ENCODE data around the gene CPLANE2. TPM values are rescaled to one million over a fixed set of nuclear protein-coding genes. Genes with fewer than 3 reads are reported as not detected.

The CPLANE2 gene
- total and polyA plus RNA-seq, 2 of the 4 experiments (the other 2 are of a cell fraction) = 3.2 to 5.8 TPM

DNA sequence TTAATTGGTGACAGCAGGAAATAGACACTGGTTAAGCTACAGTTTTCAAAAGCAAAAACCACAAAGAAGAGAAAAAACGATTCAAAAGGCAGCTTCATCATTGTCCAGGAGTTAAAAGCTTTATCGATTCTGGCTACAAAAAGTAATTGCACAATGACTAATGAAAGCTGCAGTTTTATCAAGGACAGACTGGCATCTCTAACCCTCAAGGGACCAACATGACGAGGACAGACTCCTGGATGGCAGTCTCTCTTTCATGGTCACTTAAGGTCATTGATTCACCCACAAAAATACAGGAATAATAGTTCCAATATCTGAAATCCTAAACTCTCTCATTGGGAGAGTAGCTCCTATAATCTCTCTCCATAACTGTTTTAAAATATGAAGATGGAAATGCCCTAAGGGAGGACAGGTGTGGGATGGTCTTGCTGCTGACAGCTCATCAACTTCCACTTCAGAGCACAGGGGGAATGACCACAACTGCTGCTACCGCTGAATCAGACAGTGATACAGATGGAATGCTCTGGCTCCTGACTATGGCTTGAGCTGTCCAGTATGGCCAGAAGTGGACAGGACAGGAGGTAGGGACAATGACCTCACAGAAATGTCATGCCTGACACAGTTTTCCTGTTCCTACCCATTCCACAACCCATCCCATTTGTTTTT is 17.4 kb upstream of the CPLANE2 start:
- ATAC-seq (ENCODE audit: low read depth) (peak; percentile 36), DNase-seq (peak; percentile 68)
- Histone ChIP-seq H3K27me3 (ENCODE audit: control insufficient read depth, insufficient read depth, low read length) (no peaks in the 10 kb centered on the region), H2AFZ (replicated peaks; ENCODE audit: low read length, poor library complexity) (no peak overlapping the region), H3K4me3 (ENCODE audit: insufficient read depth, low read depth, low read length) (no peak overlapping the region), H3K36me3 (ENCODE audit: control insufficient read depth, insufficient read depth, low read length) (peaks cover 26% of the 10 kb centered on the region), H3K4me2 (ENCODE audit: low read depth, low read length) (no peak overlapping the region), H4K5ac (ENCODE audit: low read depth, low read length) (no peak overlapping the region), H3K9me3 (ENCODE audit: control insufficient read depth, insufficient read depth, low read length) (no peaks in the 10 kb centered on the region), H2AK9ac (replicated peaks; ENCODE audit: low read depth, low read length, poor library complexity) (no peak overlapping the region), H2BK5ac (ENCODE audit: low read depth, low read length, poor library complexity, severe bottlenecking) (peak overlapping the region; percentile 49), H3K9me1 (ENCODE audit: insufficient read depth, low read length) (peaks cover 18% of the 10 kb centered on the region; the same call in 1 of the 2 replicates), H4K91ac (ENCODE audit: insufficient read depth, low read depth, low read length) (no peak overlapping the region), H3K9ac (ENCODE audit: low read depth, low read length) (no peak overlapping the region), H2AK5ac (ENCODE audit: low read depth, low read length) (no peak overlapping the region; the same call in 1 of the 2 replicates), H3K14ac (replicated peaks; ENCODE audit: low read depth, low read length) (no peak overlapping the region), H3K56ac (ENCODE audit: extremely low read depth, insufficient read depth, low read length) (no peak overlapping the region), H2BK120ac (ENCODE audit: low read depth, low read length) (no peak overlapping the region), H2BK15ac (ENCODE audit: low read depth, low read length) (no peak overlapping the region; the same call in 2 of the 3 replicates), H3K4me1 (ENCODE audit: control insufficient read depth, insufficient read depth, low read length) (peaks cover 18% of the 10 kb centered on the region), H3K27ac (ENCODE audit: insufficient read depth, low read length) (no peak overlapping the region), H4K20me1 (ENCODE audit: insufficient read depth, low read length) (no peaks in the 10 kb centered on the region; the same call in 1 of the 2 replicates), H2BK20ac (ENCODE audit: low read depth, low read length) (no peak overlapping the region), H3K4ac (ENCODE audit: low read depth, low read length) (no peak overlapping the region), H3K18ac (ENCODE audit: low read depth, low read length) (no peak overlapping the region; the same call in 1 of the 2 replicates), H4K8ac (ENCODE audit: low read depth in 2 of 2, low read length in 2 of 2) (no peak overlapping the region), H3K23ac (ENCODE audit: low read depth, low read length) (no peak overlapping the region), H3K79me1 (ENCODE audit: low read depth in 1 of 2, low read length in 2 of 2) (peaks cover 29 to 47% of the 10 kb centered on the region in 2 experiments)
- WGBS, 2 experiments (ENCODE audit: extremely low coverage in 2 of 2, insufficient read length in 1 of 2) = 83% methylated on average over 2 of the region's 4 CpGs; no CpG with 5 or more reads in 1 of the 2 experiments
- no TSS peak for BruUV-seq (replicated peaks)
- CTCF ChIA-PET = no interaction called here
- POLR2A ChIA-PET (ENCODE audit: unreplicated experiment) = no interaction called here
- dilution Hi-C loops (cut with HindIII; ENCODE audit: low sequenced_read_pairs, unreplicated experiment) (no loop called here), in situ Hi-C loops (cut with MboI; ENCODE audit: low sequenced_read_pairs) (no loop called here), intact Hi-C loops (cut with micrococcal nuclease) (no loop called here)
- TF ChIP-seq CTCF (conservative IDR thresholded peaks at IDR 0.05; ENCODE audit: low read depth, low read length) (no peak), BHLHE40 (IDR thresholded peaks at IDR 0.05; ENCODE audit: low read depth, low read length) (no peak), RAD21 (IDR thresholded peaks at IDR 0.05; ENCODE audit: low read length) (no peak), FOS (IDR thresholded peaks at IDR 0.05; ENCODE audit: low read depth, low read length) (no peak), MAZ (IDR thresholded peaks at IDR 0.05; ENCODE audit: borderline replicate concordance, low read depth, low read length) (no peak), RCOR1 (IDR thresholded peaks at IDR 0.05; ENCODE audit: insufficient replicate concordance, low read length) (peak; percentile 45), USF2 (IDR thresholded peaks at IDR 0.05; ENCODE audit: low read depth, low read length) (no peak), RFX5 (IDR thresholded peaks at IDR 0.05; ENCODE audit: low read depth, low read length) (no peak), CHD1 (IDR thresholded peaks at IDR 0.05; ENCODE audit: low read depth, low read length) (no peak), SMC3 (IDR thresholded peaks at IDR 0.05; ENCODE audit: low read depth, low read length) (no peak), MAFK (IDR thresholded peaks at IDR 0.05; ENCODE audit: low read depth, low read length) (no peak), CEBPB (IDR thresholded peaks at IDR 0.05; ENCODE audit: low read depth, low read length) (peak; percentile 49; the same call in 1 of the 2 replicates), MXI1 (IDR thresholded peaks at IDR 0.05; ENCODE audit: borderline replicate concordance, low read depth, low read length) (0 out of 2 replicates have a peak, but pooled peaks have one; percentile 22), NFE2L2 (IDR thresholded peaks at IDR 0.05; ENCODE audit: low read depth, low read length) (no peak), POLR2A (IDR thresholded peaks at IDR 0.05; ENCODE audit: low read depth, low read length) (no peak)

Data from IMR-90 (cell line).